ENCODE data around the gene DOCK1. TPM values are rescaled to one million over a fixed set of nuclear protein-coding genes. Genes with fewer than 3 reads are reported as not detected.

The DOCK1 gene
- total RNA-seq, 1 donor from 2014 or later, result 25.8 TPM

GRCh38 chr10:127176649-127177048 is 271.4 kb downstream of the DOCK1 start:
- no peak for TF ChIP-seq CTCF (IDR thresholded peaks at IDR 0.05)
- H3K27ac ChIP-seq, result no peak overlapping the region
- H3K27me3 ChIP-seq, result no peaks in the 10 kb centered on the region
- no peaks in the 10 kb centered on the region for H3K9me3 ChIP-seq
- DNase-seq (ENCODE audit: low spot score in 2 of 2), result no peak
- H3K4me3 ChIP-seq, result no peak overlapping the region
- peaks cover 0 to 4% of the 10 kb centered on the region in 2 donors for H3K36me3 ChIP-seq
- no peaks in the 10 kb centered on the region for H3K4me1 ChIP-seq
- intact Hi-C loops (cut with DNase I), result no loop called here

GRCh38 chr10:127179612-127180250 is 274.5 kb downstream of the DOCK1 start:
- Histone ChIP-seq H3K27ac (no peak overlapping the region), H3K36me3 (peaks cover 0 to 4% of the 10 kb centered on the region in 2 donors), H3K27me3 (no peaks in the 10 kb centered on the region), H3K9me3 (no peaks in the 10 kb centered on the region), H3K4me3 (no peak overlapping the region), H3K4me1 (no peaks in the 10 kb centered on the region)
- intact Hi-C loops (cut with DNase I), result no loop called here
- DNase-seq (ENCODE audit: low spot score in 2 of 2), result no peak
- no peak for TF ChIP-seq CTCF (IDR thresholded peaks at IDR 0.05)

- H3K36me3 ChIP-seq, result no peaks in the 10 kb centered on the region
- H3K27me3 ChIP-seq, result no peaks in the 10 kb centered on the region
- no peak for TF ChIP-seq CTCF (IDR thresholded peaks at IDR 0.05)
- no peak overlapping the region for H3K27ac ChIP-seq
- intact Hi-C loops (cut with DNase I), result no loop called here
- H3K9me3 ChIP-seq, result no peaks in the 10 kb centered on the region
- H3K4me3 ChIP-seq, result no peak overlapping the region
- no peak for DNase-seq (ENCODE audit: low spot score in 2 of 2)
- H3K4me1 ChIP-seq, result no peaks in the 10 kb centered on the region
Observed at GRCh38 chr10:127182161-127182560, 276.9 kb downstream of the DOCK1 start.

- intact Hi-C loops (cut with DNase I), result no loop called here
- no peak for TF ChIP-seq CTCF (IDR thresholded peaks at IDR 0.05)
- Histone ChIP-seq H3K4me3 (no peak overlapping the region), H3K27ac (no peak overlapping the region), H3K4me1 (no peaks in the 10 kb centered on the region), H3K9me3 (no peaks in the 10 kb centered on the region), H3K27me3 (no peaks in the 10 kb centered on the region), H3K36me3 (no peaks in the 10 kb centered on the region)
- no peak for DNase-seq (ENCODE audit: low spot score in 2 of 2)
Observed at GRCh38 chr10:127184582-127184981, 279.4 kb downstream of the DOCK1 start.

- intact Hi-C loops (cut with DNase I), result no loop called here
- Histone ChIP-seq H3K4me1 (no peaks in the 10 kb centered on the region), H3K36me3 (no peaks in the 10 kb centered on the region), H3K27ac (no peak overlapping the region), H3K4me3 (no peak overlapping the region), H3K9me3 (no peaks in the 10 kb centered on the region), H3K27me3 (no peaks in the 10 kb centered on the region)
- no peak for DNase-seq (ENCODE audit: low spot score in 2 of 2)
- no peak for TF ChIP-seq CTCF (IDR thresholded peaks at IDR 0.05)
Observed at GRCh38 chr10:127186813-127187212, 281.6 kb downstream of the DOCK1 start.

- no peak for DNase-seq (ENCODE audit: low spot score in 2 of 2)
- H3K9me3 ChIP-seq, result no peaks in the 10 kb centered on the region
- no peak overlapping the region for H3K27ac ChIP-seq
- H3K27me3 ChIP-seq, result no peaks in the 10 kb centered on the region
- no peaks in the 10 kb centered on the region for H3K4me1 ChIP-seq
- intact Hi-C loops (cut with DNase I), result no loop called here
- H3K4me3 ChIP-seq, result no peak overlapping the region
- no peaks in the 10 kb centered on the region for H3K36me3 ChIP-seq
- TF ChIP-seq CTCF (IDR thresholded peaks at IDR 0.05), result no peak
Observed at GRCh38 chr10:127189226-127189625, 284.0 kb downstream of the DOCK1 start.
